Gastroesophageal sphincter (tissue), 3 donors: Measurements from ENCODE around the gene EGFR.

ENCODE experiments used
- EP300 ChIP-seq: sonication (generic); formaldehyde crosslinking; IDR thresholded peaks from one replicate; pipeline ENCODE4 v1.6.1; 2017; ENCODE audit warnings: antibody characterized with exemption, mild to moderate bottlenecking
- POLR2A ChIP-seq, 2 donors: fragments of 450-650 bp; IDR thresholded peaks; one replicate each; pipeline ENCODE4 v1.6.1; 2017; ENCODE audit warnings: antibody characterized with exemption in 2 of 2, mild to moderate bottlenecking in 2 of 2, moderate library complexity in 1 of 2
- POLR2AphosphoS5 ChIP-seq: sonication (generic); formaldehyde crosslinking; IDR thresholded peaks from one replicate; pipeline ENCODE4 v1.6.1; 2017; ENCODE audit warnings: antibody characterized with exemption
- TF ChIP-seq, protein P1 (sequence below), 4 experiments: fragments of 200-600 bp in 2 of 4; fragments of 450-650 bp in 2 of 4; sonication (generic) in 1 of 4; IDR thresholded peaks; one replicate each; pipeline ENCODE4 v1.5.1; 2017 to 2019; ENCODE audit warnings: antibody characterized with exemption in 4 of 4, mild to moderate bottlenecking in 2 of 4, moderate library complexity in 2 of 4

DNA sequence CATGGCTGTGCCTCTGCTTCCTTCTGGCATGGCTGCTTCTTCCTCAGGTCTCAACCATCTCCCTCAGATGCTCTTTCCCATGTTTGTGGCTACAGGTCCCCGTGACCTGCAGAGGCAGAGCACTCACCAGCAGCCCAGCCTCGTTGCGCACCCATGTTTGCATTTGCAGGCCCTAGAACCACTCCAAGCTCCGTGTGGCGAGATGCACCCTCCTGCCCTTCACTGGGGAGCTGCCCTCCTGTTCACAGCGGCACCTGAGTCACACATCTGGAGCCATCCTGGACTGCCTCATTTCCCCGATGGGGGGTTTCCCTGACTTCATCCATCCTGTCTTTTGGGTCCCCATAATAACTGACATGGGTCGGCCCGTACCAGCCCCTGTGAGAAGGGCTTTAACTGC, 35.9 kb downstream of the EGFR start:
- TF ChIP-seq, protein P1, sequence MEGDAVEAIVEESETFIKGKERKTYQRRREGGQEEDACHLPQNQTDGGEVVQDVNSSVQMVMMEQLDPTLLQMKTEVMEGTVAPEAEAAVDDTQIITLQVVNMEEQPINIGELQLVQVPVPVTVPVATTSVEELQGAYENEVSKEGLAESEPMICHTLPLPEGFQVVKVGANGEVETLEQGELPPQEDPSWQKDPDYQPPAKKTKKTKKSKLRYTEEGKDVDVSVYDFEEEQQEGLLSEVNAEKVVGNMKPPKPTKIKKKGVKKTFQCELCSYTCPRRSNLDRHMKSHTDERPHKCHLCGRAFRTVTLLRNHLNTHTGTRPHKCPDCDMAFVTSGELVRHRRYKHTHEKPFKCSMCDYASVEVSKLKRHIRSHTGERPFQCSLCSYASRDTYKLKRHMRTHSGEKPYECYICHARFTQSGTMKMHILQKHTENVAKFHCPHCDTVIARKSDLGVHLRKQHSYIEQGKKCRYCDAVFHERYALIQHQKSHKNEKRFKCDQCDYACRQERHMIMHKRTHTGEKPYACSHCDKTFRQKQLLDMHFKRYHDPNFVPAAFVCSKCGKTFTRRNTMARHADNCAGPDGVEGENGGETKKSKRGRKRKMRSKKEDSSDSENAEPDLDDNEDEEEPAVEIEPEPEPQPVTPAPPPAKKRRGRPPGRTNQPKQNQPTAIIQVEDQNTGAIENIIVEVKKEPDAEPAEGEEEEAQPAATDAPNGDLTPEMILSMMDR (IDR thresholded peaks at IDR 0.05): no peak
- TF ChIP-seq POLR2AphosphoS5: no peak
- no peak for TF ChIP-seq POLR2A (IDR thresholded peaks at IDR 0.05)
- no peak for TF ChIP-seq EP300
